Kidney (tissue), 14 donors: ENCODE measurements around the gene CTXN1. TPM values are rescaled to one million over a fixed set of nuclear protein-coding genes. Genes with fewer than 3 reads are reported as not detected.

Experiments
- DNase-seq, 5 donors: peaks; one replicate each; pipeline ENCODE4 v3.0.0-alpha.2; 2013 to 2020
- FAIRE-seq: peaks from 2 replicates; lab custom pipeline; 2012; peaks lifted over from hg19 to GRCh38; lab: Jason Lieb, UNC
- H3K27ac ChIP-seq, 2 donors: one replicate each; pipeline ENCODE4 v1.7.0; 2013; ENCODE audit warnings: low read depth in 2 of 2, low read length in 2 of 2, inconsistent platforms in 1 of 2
- H3K27me3 ChIP-seq: one replicate; pipeline ENCODE4 v1.7.1; 2013; ENCODE audit warnings: low read length, inconsistent platforms; ENCODE audit not compliant: control insufficient read depth, insufficient read depth
- H3K36me3 ChIP-seq, 3 donors: one replicate each; pipeline versions ENCODE4 v1.7.0 to v1.7.1; 2013; ENCODE audit warnings: low read length in 3 of 3, control low read depth in 1 of 3, inconsistent platforms in 1 of 3; ENCODE audit not compliant: insufficient read depth in 3 of 3, control insufficient read depth in 2 of 3
- H3K4me1 ChIP-seq, 3 donors: one replicate each; pipeline versions ENCODE4 v1.7.0 to v1.7.1; 2013; ENCODE audit warnings: low read length in 3 of 3, inconsistent platforms in 1 of 3, low read depth in 1 of 3; ENCODE audit not compliant: control insufficient read depth in 2 of 3, insufficient read depth in 2 of 3
- H3K4me3 ChIP-seq, 3 donors: one replicate each; pipeline versions ENCODE4 v1.7.0 to v1.8.1; 2013; ENCODE audit warnings: low read length in 3 of 3, control low read depth in 1 of 3, inconsistent platforms in 1 of 3
- H3K9ac ChIP-seq, 3 donors: one replicate each; pipeline versions ENCODE4 v1.7.0 to v1.7.1; 2013; ENCODE audit warnings: low read length in 3 of 3, control low read depth in 1 of 3, inconsistent platforms in 1 of 3
- H3K9me3 ChIP-seq, 3 donors: one replicate each; pipeline versions ENCODE4 v1.7.0 to v1.7.1; 2013; ENCODE audit warnings: low read length in 3 of 3, control low read depth in 1 of 3, inconsistent platforms in 1 of 3; ENCODE audit not compliant: control insufficient read depth in 2 of 3, insufficient read depth in 1 of 3
- intact Hi-C: fragments of 100-400 bp; cut with DNase I; formaldehyde crosslinking; loops from one replicate; pipeline ENCODE4 v1.11.1; 2022
- polyA plus RNA-seq: library from polyadenylated mRNA; stranded (reverse); fragments of 350-450 nt; fragmentation: Illumina TruSeq; extraction: RNeasy Lipid Tissue Mini Kit (QIAGEN cat#74804); gene quantifications from one replicate; pipeline ENCODE4 v1.2.3, GENCODE V29; 2014; ENCODE audit warnings: low read depth, low replicate concordance; ENCODE audit not compliant: insufficient read depth
- total RNA-seq: library from RNA; stranded (reverse); fragmentation: NEBNext Ultra II Directional; extraction: Animal tissue kit (Norgen Biotek cat#: 25700); gene quantifications from one replicate; pipeline ENCODE4 v1.2.1, GENCODE V29; 2021
- TF ChIP-seq, protein P1 (sequence below): IDR thresholded peaks from 3 replicates; pipeline ENCODE4 v1.5.1; 2012; ENCODE audit warnings: mild to moderate bottlenecking, moderate library complexity, borderline replicate concordance; ENCODE audit not compliant: insufficient read depth; ENCODE audit errors: extremely low read depth
- donor health status: control.
- donor health status: control.
- donor health status: control.
- donor health status: control.
- donor health status: control.
- donor health status: DM: yes; HTN: yes; CAD: no.
- donor health status: Normal renal cell carcinoma (clear cell type).

Gene CTXN1
- total and polyA plus RNA-seq, 2 donors from 2014 or later, result 8.9 to 25.9 TPM

DNA sequence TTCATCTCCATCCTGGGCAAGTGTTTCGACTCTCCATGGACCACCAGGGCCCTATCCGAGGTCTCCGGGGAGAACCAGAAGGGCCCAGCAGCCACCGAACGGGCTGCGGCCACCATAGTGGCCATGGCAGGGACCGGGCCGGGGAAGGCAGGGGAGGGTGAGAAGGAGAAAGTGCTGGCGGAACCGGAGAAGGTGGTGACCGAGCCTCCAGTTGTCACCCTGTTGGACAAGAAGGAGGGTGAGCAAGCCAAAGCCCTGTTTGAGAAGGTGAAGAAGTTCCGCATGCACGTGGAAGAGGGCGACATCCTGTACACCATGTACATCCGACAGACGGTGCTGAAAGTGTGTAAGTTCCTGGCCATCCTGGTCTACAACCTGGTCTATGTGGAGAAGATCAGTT lies 27.0 kb downstream of the CTXN1 start:
- Histone ChIP-seq H3K27me3 (no peaks in the 10 kb centered on the region), H3K4me3 (no peak overlapping the region), H3K27ac (no peak overlapping the region), H3K9me3 (no peaks in the 10 kb centered on the region), H3K4me1 (peaks cover 0 to 6% (median 4%) of the 10 kb centered on the region in 3 donors), H3K36me3 (no peaks in the 10 kb centered on the region), H3K9ac (no peak overlapping the region)
- TF ChIP-seq, protein P1, sequence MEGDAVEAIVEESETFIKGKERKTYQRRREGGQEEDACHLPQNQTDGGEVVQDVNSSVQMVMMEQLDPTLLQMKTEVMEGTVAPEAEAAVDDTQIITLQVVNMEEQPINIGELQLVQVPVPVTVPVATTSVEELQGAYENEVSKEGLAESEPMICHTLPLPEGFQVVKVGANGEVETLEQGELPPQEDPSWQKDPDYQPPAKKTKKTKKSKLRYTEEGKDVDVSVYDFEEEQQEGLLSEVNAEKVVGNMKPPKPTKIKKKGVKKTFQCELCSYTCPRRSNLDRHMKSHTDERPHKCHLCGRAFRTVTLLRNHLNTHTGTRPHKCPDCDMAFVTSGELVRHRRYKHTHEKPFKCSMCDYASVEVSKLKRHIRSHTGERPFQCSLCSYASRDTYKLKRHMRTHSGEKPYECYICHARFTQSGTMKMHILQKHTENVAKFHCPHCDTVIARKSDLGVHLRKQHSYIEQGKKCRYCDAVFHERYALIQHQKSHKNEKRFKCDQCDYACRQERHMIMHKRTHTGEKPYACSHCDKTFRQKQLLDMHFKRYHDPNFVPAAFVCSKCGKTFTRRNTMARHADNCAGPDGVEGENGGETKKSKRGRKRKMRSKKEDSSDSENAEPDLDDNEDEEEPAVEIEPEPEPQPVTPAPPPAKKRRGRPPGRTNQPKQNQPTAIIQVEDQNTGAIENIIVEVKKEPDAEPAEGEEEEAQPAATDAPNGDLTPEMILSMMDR, result no peak
- FAIRE-seq, result no peak
- no peak for DNase-seq
- intact Hi-C loops, result no loop called here

- FAIRE-seq, result no peak
Measured at GRCh38 chr19:7897292-7897691, 28.6 kb downstream of the CTXN1 start.

DNA sequence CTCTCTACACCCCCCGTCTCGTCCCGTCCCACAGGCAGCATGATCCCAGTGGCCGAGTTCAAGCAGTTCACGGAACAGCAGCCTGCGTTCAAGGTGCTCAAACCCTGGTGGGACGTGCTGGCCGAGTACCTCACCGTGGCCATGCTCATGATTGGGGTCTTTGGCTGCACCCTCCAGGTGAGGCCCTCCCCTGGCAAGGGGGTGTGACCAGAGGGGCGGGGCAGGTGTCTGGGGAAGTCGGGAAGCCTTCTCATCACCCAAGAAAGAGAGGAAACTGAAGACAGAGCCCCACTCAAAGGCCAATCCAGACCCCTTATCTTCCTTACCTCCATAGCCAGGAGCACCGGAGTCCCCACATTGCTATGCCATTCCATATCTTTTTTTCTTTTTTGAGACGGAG lies 30.4 kb downstream of the CTXN1 start:
- H3K27me3 ChIP-seq, result no peaks in the 10 kb centered on the region
- no peak overlapping the region for H3K4me3 ChIP-seq
- FAIRE-seq (no peak), DNase-seq (no peak)
- no peaks in the 10 kb centered on the region for H3K36me3 ChIP-seq
- TF ChIP-seq, protein P1, result no peak
- H3K4me1 ChIP-seq, result no peaks in the 10 kb centered on the region
- no peaks in the 10 kb centered on the region for H3K9me3 ChIP-seq
- H3K9ac ChIP-seq, result no peak overlapping the region
- intact Hi-C loops, result no loop called here
- H3K27ac ChIP-seq, result no peak overlapping the region

More at GRCh38 chr19:7897292-7897691, 28.6 kb downstream of the CTXN1 start:
- Histone ChIP-seq H3K27ac (no peak overlapping the region), H3K36me3 (no peaks in the 10 kb centered on the region), H3K9me3 (no peaks in the 10 kb centered on the region), H3K9ac (no peak overlapping the region), H3K4me3 (no peak overlapping the region), H3K4me1 (no peaks in the 10 kb centered on the region), H3K27me3 (no peaks in the 10 kb centered on the region)
- intact Hi-C loops, result no loop called here
- TF ChIP-seq, protein P1, result no peak
- DNase-seq, result no peak
